Mesenchymal stem cell (in vitro differentiated cells and primary cell): ENCODE measurements around the gene IGFL4. TPM values are rescaled to one million over a fixed set of nuclear protein-coding genes. Genes with fewer than 3 reads are reported as not detected.

ENCODE experiments used
- DNase-seq: peaks from one replicate; pipeline ENCODE4 v3.0.0-alpha.2; 2013
- H2AFZ ChIP-seq: one replicate; pipeline ENCODE4 v1.6.1; 2013; ENCODE audit warnings: low read depth, mild to moderate bottlenecking, control low read depth, inconsistent platforms, low read length, moderate library complexity
- H2AK5ac ChIP-seq: 2 replicates; pipeline ENCODE4 v1.6.1; 2013; ENCODE audit warnings: low read length, moderate library complexity, mild to moderate bottlenecking, inconsistent platforms; ENCODE audit not compliant: severe bottlenecking
- H2BK120ac ChIP-seq: one replicate; pipeline ENCODE4 v1.6.1; 2013; ENCODE audit warnings: low read depth, mild to moderate bottlenecking, inconsistent platforms, low read length, moderate library complexity
- H2BK12ac ChIP-seq, 2 experiments: one replicate each; pipeline ENCODE4 v1.6.1; 2013; ENCODE audit warnings: inconsistent platforms in 2 of 2, low read length in 2 of 2, mild to moderate bottlenecking in 2 of 2, moderate library complexity in 2 of 2, control low read depth in 1 of 2
- H2BK15ac ChIP-seq: one replicate; pipeline ENCODE4 v1.6.1; 2013; ENCODE audit warnings: mild to moderate bottlenecking, low read depth, inconsistent platforms; ENCODE audit not compliant: poor library complexity, severe bottlenecking
- H2BK5ac ChIP-seq: 2 replicates; pipeline ENCODE4 v1.6.1; 2013; ENCODE audit warnings: low read depth, mild to moderate bottlenecking, low read length, control low read depth, inconsistent platforms; ENCODE audit not compliant: poor library complexity, severe bottlenecking
- H3K14ac ChIP-seq, 2 experiments: one replicate each; pipeline ENCODE4 v1.6.1; 2013; ENCODE audit warnings: inconsistent platforms in 2 of 2, low read length in 2 of 2, control low read depth in 1 of 2, mild to moderate bottlenecking in 1 of 2, moderate library complexity in 1 of 2
- H3K18ac ChIP-seq, 2 experiments: one replicate each; pipeline ENCODE4 v1.6.1; 2013; ENCODE audit warnings: inconsistent platforms in 2 of 2, low read length in 2 of 2, control low read depth in 1 of 2, low read depth in 1 of 2, mild to moderate bottlenecking in 1 of 2
- H3K23ac ChIP-seq, 2 experiments: one replicate each; pipeline ENCODE4 v1.6.1; 2013; ENCODE audit warnings: inconsistent platforms in 2 of 2, low read length in 2 of 2, mild to moderate bottlenecking in 2 of 2, moderate library complexity in 2 of 2, control low read depth in 1 of 2
- H3K27ac ChIP-seq: 2 replicates; pipeline ENCODE4 v1.5.1; 2013; ENCODE audit warnings: mild to moderate bottlenecking, moderate library complexity, low read length, control low read depth, inconsistent platforms; ENCODE audit not compliant: poor library complexity, severe bottlenecking
- H3K27me3 ChIP-seq, 2 experiments: 2 replicates each; pipeline versions ENCODE4 v1.6.1 to v1.7.0; 2013; ENCODE audit warnings: low read length in 2 of 2, mild to moderate bottlenecking in 2 of 2, moderate library complexity in 2 of 2, control low read depth in 1 of 2, inconsistent platforms in 1 of 2; ENCODE audit not compliant: control insufficient read depth in 1 of 2, insufficient read depth in 1 of 2
- H3K36me3 ChIP-seq, 2 experiments: 2 replicates each; pipeline versions ENCODE4 v1.6.1 to v1.7.0; 2013; ENCODE audit warnings: low read length in 2 of 2, control low read depth in 1 of 2, inconsistent platforms in 1 of 2, low read depth in 1 of 2, mild to moderate bottlenecking in 1 of 2; ENCODE audit not compliant: insufficient read depth in 2 of 2, control insufficient read depth in 1 of 2
- H3K4ac ChIP-seq, 2 experiments: one replicate each; pipeline ENCODE4 v1.6.1; 2013; ENCODE audit warnings: inconsistent platforms in 2 of 2, low read length in 2 of 2, mild to moderate bottlenecking in 2 of 2, moderate library complexity in 2 of 2, control low read depth in 1 of 2, low read depth in 1 of 2
- H3K4me1 ChIP-seq: 2 replicates; pipeline ENCODE4 v1.6.1; 2013; ENCODE audit warnings: low read depth, low read length, control low read depth; ENCODE audit not compliant: control insufficient read depth, insufficient read depth
- H3K4me2 ChIP-seq: 2 replicates; pipeline ENCODE4 v1.6.1; 2013; ENCODE audit warnings: low read length, mild to moderate bottlenecking, inconsistent platforms; ENCODE audit not compliant: poor library complexity, severe bottlenecking
- H3K4me3 ChIP-seq, 2 experiments: 2 replicates each; pipeline versions ENCODE4 v1.5.1 to v1.7.0; 2013; ENCODE audit warnings: low read length in 2 of 2, mild to moderate bottlenecking in 2 of 2, control low read depth in 1 of 2, low read depth in 1 of 2; ENCODE audit not compliant: insufficient read depth in 1 of 2
- H3K79me1 ChIP-seq: replicated peaks from 2 replicates; pipeline ENCODE4 v1.6.1; 2013; ENCODE audit warnings: mild to moderate bottlenecking, control low read depth, low read length, inconsistent platforms; ENCODE audit not compliant: poor library complexity, severe bottlenecking
- H3K9ac ChIP-seq: 2 replicates; pipeline ENCODE4 v1.7.0; 2013; ENCODE audit warnings: mild to moderate bottlenecking, low read length, moderate library complexity
- H3K9me3 ChIP-seq: 2 replicates; pipeline ENCODE4 v1.7.0; 2013; ENCODE audit warnings: mild to moderate bottlenecking, low read length; ENCODE audit not compliant: control insufficient read depth
- H4K8ac ChIP-seq: one replicate; pipeline ENCODE4 v1.6.1; 2013; ENCODE audit warnings: inconsistent platforms, mild to moderate bottlenecking, low read length, moderate library complexity
- H4K91ac ChIP-seq: one replicate; pipeline ENCODE4 v1.6.1; 2013; ENCODE audit warnings: mild to moderate bottlenecking, low read length, inconsistent platforms
- WGBS: methylation state at CpG from one replicate; pipeline ENCODE4 v1.1.7; 2013; ENCODE audit warnings: mixed read lengths; 5-methylcytosine and 5-hydroxymethylcytosine counted together
- polyA plus RNA-seq, 2 experiments: library from polyadenylated mRNA; stranded (reverse); fragments of 200-250 nt; gene quantifications; one replicate each; pipeline ENCODE4 v1.2.3, GENCODE V29; 2013

The IGFL4 gene
- polyA plus RNA-seq (2013, experiment 1 of 2), result not detected
- not detected for polyA plus RNA-seq (2013, experiment 2 of 2)

- Histone ChIP-seq H2BK120ac (no peak within 1 kb of the TSS), H2AK5ac (no peak within 1 kb of the TSS), H3K4ac (no peak within 1 kb of the TSS), H3K9me3 (peaks cover 47% of the 10 kb centered on the region), H3K4me3 (no peak within 1 kb of the TSS), H3K27me3 (peaks cover 50 to 72% of the 10 kb centered on the region in 2 experiments), H3K14ac (no peak within 1 kb of the TSS), H4K8ac (no peak within 1 kb of the TSS), H3K79me1 (no peaks in the 10 kb centered on the region), H3K27ac (no peak within 1 kb of the TSS), H2BK15ac (no peak within 1 kb of the TSS), H3K9ac (no peak within 1 kb of the TSS), H2AFZ (no peak within 1 kb of the TSS), H3K18ac (no peak within 1 kb of the TSS), H4K91ac (no peak within 1 kb of the TSS), H2BK5ac (no peak within 1 kb of the TSS), H3K4me2 (no peak within 1 kb of the TSS), H3K4me1 (peaks cover 7% of the 10 kb centered on the region), H3K36me3 (no peaks in the 10 kb centered on the region), H2BK12ac (no peak within 1 kb of the TSS), H3K23ac (no peak within 1 kb of the TSS)
- DNase-seq, result no peak
- 71% methylated on average over 7 of the region's 7 CpGs for WGBS
Observed at GRCh38 chr19:46040952-46041500, at the start of gene IGFL4. IGFL4 (minus strand) TSS chr19:46041002; CDS start chr19:46040962, 40 bp downstream.

- H3K4ac ChIP-seq, result no peak overlapping the region
- H3K27ac ChIP-seq, result no peak overlapping the region
- no peak overlapping the region for H2BK15ac ChIP-seq
- no peak overlapping the region for H2BK12ac ChIP-seq
- H3K79me1 ChIP-seq, result no peaks in the 10 kb centered on the region
- no peak for DNase-seq
- no peak overlapping the region for H3K23ac ChIP-seq
- peaks cover 43% of the 10 kb centered on the region for H3K9me3 ChIP-seq
- no peak overlapping the region for H3K14ac ChIP-seq
- 89% methylated on average over 5 of the region's 5 CpGs for WGBS
- H2BK5ac ChIP-seq, result no peak overlapping the region
- no peak overlapping the region for H2AK5ac ChIP-seq
- H3K27me3 ChIP-seq, result peaks cover 13 to 64% of the 10 kb centered on the region in 2 experiments
- no peak overlapping the region for H4K91ac ChIP-seq
- H4K8ac ChIP-seq, result no peak overlapping the region
- no peaks in the 10 kb centered on the region for H3K4me1 ChIP-seq
- no peak overlapping the region for H3K4me2 ChIP-seq
- no peak overlapping the region for H2AFZ ChIP-seq
- no peak overlapping the region for H3K9ac ChIP-seq
- no peak overlapping the region for H3K18ac ChIP-seq
- no peaks in the 10 kb centered on the region for H3K36me3 ChIP-seq
- no peak overlapping the region for H3K4me3 ChIP-seq
- H2BK120ac ChIP-seq, result no peak overlapping the region
Observed at GRCh38 chr19:46090444-46090843, 49.6 kb upstream of the IGFL4 start.

- H3K36me3 ChIP-seq, result no peaks in the 10 kb centered on the region
- no peak overlapping the region for H3K23ac ChIP-seq
- peaks cover 52% of the 10 kb centered on the region for H3K9me3 ChIP-seq
- H2AFZ ChIP-seq, result no peak overlapping the region
- no peak for DNase-seq
- H2BK15ac ChIP-seq, result no peak overlapping the region
- H3K18ac ChIP-seq, result no peak overlapping the region
- no peak overlapping the region for H4K91ac ChIP-seq
- no peaks in the 10 kb centered on the region for H3K4me1 ChIP-seq
- no peak overlapping the region for H2BK12ac ChIP-seq
- no peak overlapping the region for H2AK5ac ChIP-seq
- no peak overlapping the region for H3K4me3 ChIP-seq
- no peak overlapping the region for H3K14ac ChIP-seq
- H3K4ac ChIP-seq, result no peak overlapping the region
- no peak overlapping the region for H2BK5ac ChIP-seq
- no CpG with 5 or more reads among the region's 1 CpG for WGBS
- no peak overlapping the region for H3K9ac ChIP-seq
- H3K27me3 ChIP-seq, result peaks cover 13 to 72% of the 10 kb centered on the region in 2 experiments
- no peak overlapping the region for H4K8ac ChIP-seq
- no peaks in the 10 kb centered on the region for H3K79me1 ChIP-seq
- no peak overlapping the region for H2BK120ac ChIP-seq
- no peak overlapping the region for H3K27ac ChIP-seq
- no peak overlapping the region for H3K4me2 ChIP-seq
Observed at GRCh38 chr19:46089432-46089831, 48.6 kb upstream of the IGFL4 start.

- H3K18ac ChIP-seq, result no peak overlapping the region
- peaks cover 60% of the 10 kb centered on the region for H3K9me3 ChIP-seq
- no peak overlapping the region for H3K4me3 ChIP-seq
- no peak overlapping the region for H3K14ac ChIP-seq
- H3K9ac ChIP-seq, result no peak overlapping the region
- H3K27ac ChIP-seq, result no peak overlapping the region
- no peak overlapping the region for H2BK5ac ChIP-seq
- no peak overlapping the region for H2BK12ac ChIP-seq
- H4K8ac ChIP-seq, result no peak overlapping the region
- no peak overlapping the region for H2BK15ac ChIP-seq
- no peaks in the 10 kb centered on the region for H3K4me1 ChIP-seq
- 100% methylated on average over 1 of the region's 2 CpGs for WGBS
- H3K36me3 ChIP-seq, result no peaks in the 10 kb centered on the region
- no peak overlapping the region for H3K4ac ChIP-seq
- H3K23ac ChIP-seq, result no peak overlapping the region
- no peak overlapping the region for H2AFZ ChIP-seq
- no peak overlapping the region for H3K4me2 ChIP-seq
- no peak overlapping the region for H2BK120ac ChIP-seq
- no peaks in the 10 kb centered on the region for H3K79me1 ChIP-seq
- peaks cover 13 to 81% of the 10 kb centered on the region in 2 experiments for H3K27me3 ChIP-seq
- no peak overlapping the region for H4K91ac ChIP-seq
- no peak for DNase-seq
- H2AK5ac ChIP-seq, result no peak overlapping the region
Observed at GRCh38 chr19:46088101-46088500, 47.3 kb upstream of the IGFL4 start.
